Mucosa of descending colon (tissue), 3 donors: Measurements from ENCODE around the gene ZNF629. TPM values are rescaled to one million over a fixed set of nuclear protein-coding genes. Genes with fewer than 3 reads are reported as not detected.

Experiments used
- ATAC-seq: fragments of 200-7000 bp; cut with Tn5 transposase; one replicate; pipeline ENCODE4 v1.9.1; 2020; ENCODE audit warnings: mild to moderate bottlenecking, moderate library complexity
- DNase-seq, 3 donors: peaks; one replicate each; pipeline ENCODE4 v3.0.0-alpha.2; 2020
- H3K36me3 ChIP-seq: fragments of 200-600 bp; one replicate; pipeline ENCODE4 v1.8.0; 2021; ENCODE audit warnings: low read depth, mild to moderate bottlenecking
- H3K4me1 ChIP-seq: fragments of 200-600 bp; one replicate; pipeline ENCODE4 v1.8.0; 2021; ENCODE audit warnings: low read depth, mild to moderate bottlenecking
- H3K4me3 ChIP-seq: fragments of 200-600 bp; one replicate; pipeline ENCODE4 v1.8.0; 2021; ENCODE audit warnings: mild to moderate bottlenecking
- H3K9me3 ChIP-seq: fragments of 200-600 bp; one replicate; pipeline ENCODE4 v1.8.0; 2021; ENCODE audit warnings: mild to moderate bottlenecking
- intact Hi-C, 2 donors: fragments of 100-400 bp; cut with DNase I in 1 of 2; cut with micrococcal nuclease in 1 of 2; formaldehyde crosslinking; loops; one replicate each; pipeline versions ENCODE4 v1.11.0 to v1.11.1; 2022; cut with DNase I, micrococcal nuclease
- total RNA-seq, 3 donors: library from RNA; stranded (reverse); fragmentation: NEBNext Ultra II Directional in 2 of 3; extraction: Animal tissue kit (Norgen Biotek cat#: 25700) in 2 of 3; gene quantifications; one replicate each; pipeline versions ENCODE4 v1.2.1 to v1.2.4, GENCODE V29; 2021 to 2023
- TF ChIP-seq, protein P1 (sequence below): fragments of 200-600 bp; IDR thresholded peaks from one replicate; pipeline ENCODE4 v1.8.0; 2022; ENCODE audit warnings: antibody characterized with exemption, mild to moderate bottlenecking
- donor health status: DM: no; HTN: no; CAD: no; lungs with moderate emphysema.
- donor health status: DM: no; HTN: no; CAD: no.
- donor health status: DM: no; HTN: yes; CAD: no.

Gene ZNF629
- total RNA-seq, 3 donors from 2014 or later = 13.4 to 14.9 (median 14.6) TPM

DNA sequence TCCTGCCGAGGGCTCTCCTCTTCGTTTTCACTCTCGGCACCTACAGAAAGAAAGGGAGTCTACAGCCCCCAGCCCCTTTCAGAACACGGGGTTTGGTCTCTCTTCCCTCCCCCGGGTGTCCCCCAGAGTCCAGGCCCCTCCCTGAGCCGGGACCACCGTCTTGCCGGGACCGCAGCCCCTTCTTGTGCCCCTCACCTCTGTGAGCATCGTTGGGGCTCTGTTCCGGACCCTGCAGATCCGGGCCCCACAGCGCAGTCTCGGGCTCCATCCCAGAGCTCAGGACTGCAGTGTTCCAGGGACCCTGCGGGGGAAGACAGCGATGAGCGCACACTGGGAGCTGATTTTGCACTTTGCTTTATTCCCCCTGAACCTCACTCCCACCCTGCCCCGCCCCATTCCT, 2.8 kb downstream of the ZNF629 start:
- peaks cover 10% of the 10 kb centered on the region for H3K4me1 ChIP-seq
- ATAC-seq = no peak
- intact Hi-C loops = no loop called here
- H3K9me3 ChIP-seq = no peaks in the 10 kb centered on the region
- TF ChIP-seq, protein P1, sequence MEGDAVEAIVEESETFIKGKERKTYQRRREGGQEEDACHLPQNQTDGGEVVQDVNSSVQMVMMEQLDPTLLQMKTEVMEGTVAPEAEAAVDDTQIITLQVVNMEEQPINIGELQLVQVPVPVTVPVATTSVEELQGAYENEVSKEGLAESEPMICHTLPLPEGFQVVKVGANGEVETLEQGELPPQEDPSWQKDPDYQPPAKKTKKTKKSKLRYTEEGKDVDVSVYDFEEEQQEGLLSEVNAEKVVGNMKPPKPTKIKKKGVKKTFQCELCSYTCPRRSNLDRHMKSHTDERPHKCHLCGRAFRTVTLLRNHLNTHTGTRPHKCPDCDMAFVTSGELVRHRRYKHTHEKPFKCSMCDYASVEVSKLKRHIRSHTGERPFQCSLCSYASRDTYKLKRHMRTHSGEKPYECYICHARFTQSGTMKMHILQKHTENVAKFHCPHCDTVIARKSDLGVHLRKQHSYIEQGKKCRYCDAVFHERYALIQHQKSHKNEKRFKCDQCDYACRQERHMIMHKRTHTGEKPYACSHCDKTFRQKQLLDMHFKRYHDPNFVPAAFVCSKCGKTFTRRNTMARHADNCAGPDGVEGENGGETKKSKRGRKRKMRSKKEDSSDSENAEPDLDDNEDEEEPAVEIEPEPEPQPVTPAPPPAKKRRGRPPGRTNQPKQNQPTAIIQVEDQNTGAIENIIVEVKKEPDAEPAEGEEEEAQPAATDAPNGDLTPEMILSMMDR = no peak
- H3K4me3 ChIP-seq = no peak overlapping the region
- DNase-seq = no peak
- no peaks in the 10 kb centered on the region for H3K36me3 ChIP-seq

DNA sequence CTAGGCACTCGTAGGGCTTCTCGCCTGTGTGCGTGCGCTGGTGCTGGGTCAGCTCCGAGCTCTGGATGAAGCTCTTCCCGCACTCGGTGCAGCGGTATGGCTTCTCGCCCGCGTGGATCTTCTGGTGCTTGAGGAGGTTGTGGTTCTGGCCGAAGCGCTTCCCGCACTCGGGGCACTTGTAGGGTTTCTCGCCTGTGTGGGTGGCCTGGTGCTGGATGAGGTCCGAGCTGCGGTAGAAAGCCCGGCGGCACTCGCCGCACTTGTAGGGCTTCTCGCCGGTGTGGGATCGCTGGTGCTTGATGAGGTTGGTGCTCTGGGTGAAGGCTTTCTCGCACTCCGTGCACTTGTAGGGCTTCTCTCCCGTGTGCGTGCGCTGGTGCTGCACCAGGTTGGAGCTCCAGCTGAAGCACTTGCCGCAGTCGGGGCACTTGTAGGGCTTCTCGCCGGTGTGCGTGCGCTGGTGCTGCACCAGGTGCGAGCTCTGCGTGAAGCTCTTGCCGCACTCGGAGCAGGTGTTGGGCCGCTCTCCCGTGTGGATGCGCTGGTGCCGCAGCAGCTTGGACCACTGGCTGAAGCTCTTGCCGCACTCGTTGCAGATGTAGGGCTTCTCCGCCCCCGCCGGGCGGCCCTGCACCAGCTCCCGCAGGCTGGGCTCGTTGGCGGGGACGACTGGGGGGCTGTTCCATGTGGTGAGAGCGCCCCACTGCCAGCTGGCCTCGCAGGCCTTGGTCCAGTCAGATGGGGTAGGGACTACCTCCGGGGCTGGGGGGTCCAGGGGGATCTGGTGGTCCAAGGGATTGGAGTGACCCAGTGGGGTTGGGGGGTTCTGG, 3.5 kb downstream of the ZNF629 start:
- Histone ChIP-seq H3K4me1 (peaks cover 10% of the 10 kb centered on the region), H3K9me3 (no peaks in the 10 kb centered on the region), H3K36me3 (no peaks in the 10 kb centered on the region), H3K4me3 (no peak overlapping the region)
- ATAC-seq = no peak
- TF ChIP-seq, protein P1 = no peak
- intact Hi-C loops = no loop called here
- no peak for DNase-seq

DNA sequence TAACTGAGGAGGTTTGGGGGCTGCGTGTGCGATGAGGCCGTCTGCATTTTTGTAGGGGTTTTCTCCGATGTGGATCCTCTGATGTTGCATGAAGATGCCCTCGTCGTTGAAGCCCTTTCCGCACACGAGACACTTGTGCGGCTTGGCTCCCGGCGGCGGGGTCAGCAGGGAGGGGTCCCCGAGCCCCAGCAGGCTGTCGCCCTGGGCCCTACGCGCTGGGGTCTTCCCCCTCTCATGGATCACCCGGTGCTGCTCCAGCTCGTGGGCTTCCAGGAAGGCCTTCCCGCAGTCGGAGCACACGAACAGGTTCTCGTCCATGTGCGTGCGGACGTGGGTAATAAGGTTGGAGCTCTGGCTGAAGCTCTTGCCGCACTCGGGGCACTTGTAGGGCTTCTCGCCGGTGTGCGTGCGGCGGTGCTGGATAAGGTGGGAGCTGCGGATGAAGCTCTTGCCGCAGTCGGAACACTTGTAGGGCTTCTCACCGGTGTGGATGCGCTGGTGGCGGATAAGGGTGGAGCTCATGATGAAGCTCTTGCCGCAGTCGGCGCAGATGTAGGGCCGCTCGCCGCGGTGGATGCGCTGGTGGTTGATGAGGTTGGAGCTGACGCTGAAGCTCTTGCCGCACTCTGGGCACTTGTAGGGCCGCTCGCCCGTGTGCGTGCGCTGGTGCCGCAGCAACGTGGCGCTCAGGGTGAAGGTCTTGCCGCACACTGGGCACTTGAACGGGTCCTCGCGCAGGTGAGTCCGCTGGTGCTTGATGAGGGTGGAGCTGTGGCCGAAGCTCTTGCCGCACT, 4.3 kb downstream of the ZNF629 start:
- DNase-seq (no peak), ATAC-seq (no peak)
- intact Hi-C loops = no loop called here
- Histone ChIP-seq H3K36me3 (no peaks in the 10 kb centered on the region), H3K4me1 (peaks cover 9% of the 10 kb centered on the region), H3K4me3 (no peak overlapping the region), H3K9me3 (no peaks in the 10 kb centered on the region)
- TF ChIP-seq, protein P1 = no peak

DNA sequence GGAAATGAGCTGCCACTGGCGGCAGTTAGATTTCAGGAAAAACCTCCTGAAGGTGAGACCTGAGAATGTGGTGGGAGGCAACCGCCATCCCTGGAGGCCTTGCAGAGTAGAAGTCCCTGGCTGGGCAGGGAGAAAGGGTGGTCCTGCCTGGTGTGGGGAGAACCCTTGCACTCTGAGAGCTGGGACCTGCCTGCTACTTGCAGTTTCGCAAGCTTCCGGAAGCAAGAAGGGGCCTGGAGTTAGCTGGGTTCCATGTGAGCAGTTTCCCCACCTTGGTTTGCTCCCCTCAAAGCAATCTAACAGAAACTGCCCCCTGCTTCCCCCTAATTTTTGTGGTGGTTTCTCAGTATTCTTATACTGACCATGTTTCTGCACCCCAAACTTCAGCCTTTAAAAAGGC, 6.5 kb downstream of the ZNF629 start:
- Histone ChIP-seq H3K36me3 (no peaks in the 10 kb centered on the region), H3K9me3 (no peaks in the 10 kb centered on the region), H3K4me1 (peaks cover 19% of the 10 kb centered on the region), H3K4me3 (no peak overlapping the region)
- ATAC-seq (no peak), DNase-seq (no peak)
- TF ChIP-seq, protein P1 = no peak
- intact Hi-C loops = no loop called here

DNA sequence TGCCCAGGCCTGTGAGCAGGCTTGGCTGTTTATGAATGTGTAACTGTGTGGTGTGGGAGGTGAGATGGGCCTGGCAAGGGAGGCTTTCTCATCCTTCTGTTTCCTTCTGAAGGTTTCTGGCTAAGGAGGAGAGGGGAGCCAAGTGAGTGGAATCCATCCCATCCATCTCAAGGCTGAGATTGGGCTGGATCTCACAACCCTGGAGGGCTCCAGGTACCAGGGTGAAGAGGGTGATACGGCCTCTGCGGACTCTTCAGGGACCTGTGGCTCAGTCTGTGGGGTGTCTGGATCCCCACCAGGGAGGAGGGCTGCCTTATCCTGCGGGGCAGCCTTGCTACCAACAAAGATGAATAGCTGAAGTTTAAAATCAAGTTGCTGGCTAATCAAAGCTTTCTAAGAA, 7.0 kb downstream of the ZNF629 start:
- H3K4me1 ChIP-seq = peaks cover 23% of the 10 kb centered on the region
- DNase-seq (no peak), ATAC-seq (no peak)
- no peaks in the 10 kb centered on the region for H3K36me3 ChIP-seq
- TF ChIP-seq, protein P1 = no peak
- intact Hi-C loops = no loop called here
- H3K4me3 ChIP-seq = no peak overlapping the region
- H3K9me3 ChIP-seq = no peaks in the 10 kb centered on the region
